ENCODE data around the gene DPY19L3.

The DPY19L3 gene

GRCh38 chr19:32526895-32527294, 121.3 kb downstream of the DPY19L3 start:
- DNase-seq, result no peak

GRCh38 chr19:32530773-32531172, 125.2 kb downstream of the DPY19L3 start:
- DNase-seq, result no peak

GRCh38 chr19:32532233-32532632, 126.7 kb downstream of the DPY19L3 start:
- no peak for DNase-seq
